GM18520 (cell line): ENCODE measurements around the gene RETREG3.

ENCODE experiments used
- ATAC-seq: cut with Tn5 transposase; IDR thresholded peaks from one replicate; pipeline ENCODE4 v1.9.1; 2021; ENCODE audit not compliant: unreplicated experiment

The RETREG3 gene

GRCh38 chr17:42535155-42536047, 73.8 kb downstream of the RETREG3 start:
- ATAC-seq: no peak

GRCh38 chr17:42531455-42532354, 77.5 kb downstream of the RETREG3 start:
- ATAC-seq: no peak

GRCh38 chr17:42530952-42531454, 78.2 kb downstream of the RETREG3 start:
- no peak for ATAC-seq
